ENCODE data around the gene EVX1.

EVX1 gene

DNA sequence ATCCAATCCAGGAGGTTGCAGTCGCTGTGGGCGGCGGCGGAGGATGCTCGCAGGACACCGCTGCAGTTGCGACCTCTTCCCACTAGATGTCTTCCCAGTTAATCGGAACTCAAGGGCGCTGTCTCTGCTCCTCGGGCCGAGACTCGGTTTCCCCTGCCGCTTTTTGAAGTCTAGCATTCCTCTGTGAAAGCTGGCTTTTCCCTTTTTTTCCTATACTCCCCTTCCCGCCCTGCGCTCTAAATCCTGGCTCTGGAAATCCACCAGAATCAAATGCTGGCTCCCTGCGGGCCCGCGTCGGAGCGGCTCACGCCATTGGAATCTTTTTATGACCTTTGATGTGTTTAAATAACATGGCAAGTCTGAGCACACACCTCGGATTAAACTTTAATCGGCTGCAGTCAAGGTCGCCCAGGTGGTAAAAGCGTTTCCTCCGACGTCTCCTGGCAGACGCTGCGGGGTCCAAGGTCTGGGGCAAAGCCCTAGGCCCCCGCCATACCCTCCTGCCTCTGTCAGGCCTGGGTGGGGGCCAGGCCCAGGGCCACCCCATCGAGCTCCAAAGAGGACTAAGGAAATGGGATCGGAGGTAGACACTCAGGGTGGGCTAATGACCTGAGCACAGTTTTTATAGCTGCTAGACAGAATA, 32.0 kb upstream of the EVX1 start:
- peaks cover 4% of the 10 kb centered on the region for H3K36me3 Mint-ChIP-seq (ENCODE audit: insufficient read depth)
- H3K4me3 Mint-ChIP-seq, result peak overlapping the region; percentile 43
- H3K4me1 Mint-ChIP-seq, result peaks cover 15% of the 10 kb centered on the region
- ATAC-seq (replicated peaks; ENCODE audit: extremely low read depth, poor library complexity, severe bottlenecking) (no peak), DNase-seq (ENCODE audit: low spot score in 2 of 2) (no peak)
- H3K9me3 Mint-ChIP-seq, result no peaks in the 10 kb centered on the region
- H3K27me3 Mint-ChIP-seq, result peaks cover 98% of the 10 kb centered on the region
- no peak overlapping the region for H3K27ac Mint-ChIP-seq (ENCODE audit: low read depth)

DNA sequence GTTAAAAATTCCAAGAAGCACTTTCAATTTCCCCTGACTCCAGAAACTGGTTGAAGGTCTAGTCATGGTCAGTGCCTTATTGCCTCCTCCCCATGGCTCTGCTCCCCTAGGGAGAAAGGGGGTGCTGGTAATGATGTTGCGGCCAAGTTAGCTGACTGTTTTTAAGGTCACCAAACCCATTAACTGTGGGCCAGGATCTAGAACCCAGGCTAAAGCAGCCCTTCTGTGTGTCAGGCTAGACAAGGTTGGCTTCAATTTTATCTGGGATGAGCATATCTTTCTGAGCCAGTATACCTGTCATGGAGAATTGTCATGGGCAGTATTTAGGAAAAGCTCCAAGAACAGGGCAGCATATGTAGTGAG, 31.5 kb upstream of the EVX1 start:
- Mint-ChIP-seq H3K27ac (ENCODE audit: low read depth) (no peak overlapping the region), H3K9me3 (no peaks in the 10 kb centered on the region), H3K27me3 (peaks cover 98% of the 10 kb centered on the region), H3K4me1 (peaks cover 10% of the 10 kb centered on the region), H3K4me3 (no peak overlapping the region), H3K36me3 (ENCODE audit: insufficient read depth) (peaks cover under 1% of the 10 kb centered on the region)
- ATAC-seq (replicated peaks; ENCODE audit: extremely low read depth, poor library complexity, severe bottlenecking) (no peak), DNase-seq (ENCODE audit: low spot score in 2 of 2) (no peak)

DNA sequence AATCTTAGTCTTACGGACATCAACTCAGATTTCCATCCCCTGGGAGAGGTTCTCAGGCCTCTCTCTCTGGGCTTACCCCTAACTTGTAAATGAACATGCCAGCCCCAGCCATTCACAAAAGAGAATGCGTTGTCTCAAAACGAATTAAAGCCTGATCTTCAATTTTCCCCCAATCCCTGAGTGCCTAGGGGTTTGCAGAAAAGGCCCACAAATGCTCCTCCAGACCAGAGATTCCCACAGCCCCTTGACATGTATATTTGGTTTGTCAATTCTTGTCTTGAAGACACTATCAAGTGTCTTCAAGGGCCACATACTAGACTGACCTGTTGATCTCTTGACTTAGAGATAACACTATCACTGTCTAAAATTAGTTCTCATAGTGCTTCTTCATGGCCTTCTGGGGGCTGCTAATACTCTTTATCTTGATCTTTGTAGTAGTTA, 30.8 kb upstream of the EVX1 start:
- Mint-ChIP-seq H3K4me1 (peaks cover 10% of the 10 kb centered on the region), H3K27ac (ENCODE audit: low read depth) (no peak overlapping the region), H3K4me3 (no peak overlapping the region), H3K36me3 (ENCODE audit: insufficient read depth) (no peaks in the 10 kb centered on the region), H3K9me3 (no peaks in the 10 kb centered on the region), H3K27me3 (peaks cover 98% of the 10 kb centered on the region)
- DNase-seq (ENCODE audit: low spot score in 2 of 2) (no peak), ATAC-seq (replicated peaks; ENCODE audit: extremely low read depth, poor library complexity, severe bottlenecking) (no peak)

DNA sequence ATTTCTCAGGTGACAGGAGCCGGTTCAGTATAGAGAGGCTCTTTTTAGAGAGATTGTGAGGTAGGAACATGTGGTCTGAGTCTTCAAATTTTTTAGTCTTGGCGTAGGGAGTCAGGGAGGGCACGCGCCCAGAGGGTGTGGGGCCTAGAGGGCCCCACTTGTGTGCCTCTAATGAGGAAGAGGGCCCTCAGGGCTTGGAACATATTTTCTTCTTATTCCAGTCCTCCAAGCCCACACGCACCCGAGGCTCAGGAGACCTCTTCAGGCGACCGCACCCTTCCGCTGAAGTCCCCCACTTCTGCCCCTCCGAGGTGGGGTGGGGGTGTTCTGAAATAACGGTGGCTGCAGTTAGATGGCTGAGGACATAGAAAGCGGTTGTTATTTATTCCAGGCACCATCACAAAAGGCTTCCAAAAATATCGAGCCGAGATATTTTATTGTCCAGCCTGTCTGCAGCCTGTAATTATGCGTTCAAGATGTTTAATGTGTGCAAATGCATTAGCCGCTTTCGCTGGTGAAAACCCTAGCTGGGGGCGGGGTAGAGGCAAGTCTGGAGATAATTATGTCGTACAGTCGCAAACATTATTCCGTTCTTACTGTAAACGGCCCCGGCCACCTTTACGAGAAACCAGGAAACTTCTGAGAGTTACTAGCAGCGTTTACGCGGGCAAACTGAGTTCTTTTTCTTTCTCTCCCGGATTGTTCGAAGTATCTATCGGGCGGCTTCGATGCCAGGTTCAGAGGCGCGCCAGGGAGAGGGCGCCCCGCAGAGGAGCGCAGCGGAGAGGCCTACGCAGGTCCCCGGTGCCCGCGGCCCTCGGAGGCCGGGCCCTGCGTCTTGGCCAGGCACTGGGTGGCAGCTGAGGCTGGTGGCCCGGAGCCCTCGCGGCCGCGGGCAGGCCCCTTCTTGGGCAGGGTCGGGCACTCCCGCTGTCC, 29.8 kb upstream of the EVX1 start:
- H3K36me3 Mint-ChIP-seq (ENCODE audit: insufficient read depth), result no peaks in the 10 kb centered on the region
- no peak overlapping the region for H3K4me3 Mint-ChIP-seq
- H3K9me3 Mint-ChIP-seq, result no peaks in the 10 kb centered on the region
- DNase-seq (ENCODE audit: low spot score in 2 of 2) (no peak), ATAC-seq (replicated peaks; ENCODE audit: extremely low read depth, poor library complexity, severe bottlenecking) (no peak)
- H3K27ac Mint-ChIP-seq (ENCODE audit: low read depth), result no peak overlapping the region
- peaks cover 98% of the 10 kb centered on the region for H3K27me3 Mint-ChIP-seq
- peaks cover 10% of the 10 kb centered on the region for H3K4me1 Mint-ChIP-seq

DNA sequence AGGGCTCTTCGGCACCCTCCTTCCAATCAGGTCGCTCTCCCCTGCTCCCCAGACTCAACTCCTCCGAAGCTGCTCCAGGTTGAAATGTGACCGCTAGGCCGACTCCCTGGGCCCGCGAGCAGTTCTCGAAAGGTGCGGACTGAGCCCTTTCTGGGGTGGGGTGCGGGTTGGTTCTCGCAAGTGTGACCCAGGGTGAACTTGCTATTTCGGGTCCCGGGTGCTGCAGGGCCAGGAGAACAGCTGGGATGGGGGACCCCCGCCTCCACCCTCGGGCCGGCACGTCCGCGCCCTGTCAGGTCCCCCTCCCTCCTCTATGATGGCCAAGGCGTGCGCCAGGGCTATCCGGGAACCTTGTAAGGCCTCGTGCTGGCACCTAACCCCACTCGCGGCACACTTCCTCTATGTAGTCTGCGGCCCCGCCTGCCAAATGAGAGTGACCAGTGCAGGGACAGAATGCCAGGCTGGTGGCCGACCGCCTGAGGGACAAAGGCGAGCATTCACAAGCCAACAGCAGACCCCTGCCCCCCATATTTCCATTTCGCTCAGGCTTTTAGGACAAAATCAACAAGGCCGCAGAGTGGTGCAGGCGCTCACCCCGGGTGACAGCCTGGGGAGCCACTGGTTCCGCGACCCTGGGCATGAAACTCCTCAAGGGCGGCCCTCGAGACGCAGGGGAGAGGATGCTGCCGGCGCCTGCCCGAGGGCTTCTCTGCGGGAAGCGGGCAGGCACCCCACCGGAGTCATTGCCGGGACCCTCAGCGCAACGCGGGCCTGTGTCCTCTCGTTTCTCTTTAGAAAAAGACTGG, 29.0 kb upstream of the EVX1 start:
- Mint-ChIP-seq H3K4me1 (peaks cover 10% of the 10 kb centered on the region), H3K27me3 (peaks cover 97% of the 10 kb centered on the region), H3K36me3 (ENCODE audit: insufficient read depth) (no peaks in the 10 kb centered on the region), H3K27ac (ENCODE audit: low read depth) (no peak overlapping the region), H3K4me3 (no peak overlapping the region), H3K9me3 (no peaks in the 10 kb centered on the region)
- ATAC-seq (replicated peaks; ENCODE audit: extremely low read depth, poor library complexity, severe bottlenecking) (no peak), DNase-seq (ENCODE audit: low spot score in 2 of 2) (no peak)

DNA sequence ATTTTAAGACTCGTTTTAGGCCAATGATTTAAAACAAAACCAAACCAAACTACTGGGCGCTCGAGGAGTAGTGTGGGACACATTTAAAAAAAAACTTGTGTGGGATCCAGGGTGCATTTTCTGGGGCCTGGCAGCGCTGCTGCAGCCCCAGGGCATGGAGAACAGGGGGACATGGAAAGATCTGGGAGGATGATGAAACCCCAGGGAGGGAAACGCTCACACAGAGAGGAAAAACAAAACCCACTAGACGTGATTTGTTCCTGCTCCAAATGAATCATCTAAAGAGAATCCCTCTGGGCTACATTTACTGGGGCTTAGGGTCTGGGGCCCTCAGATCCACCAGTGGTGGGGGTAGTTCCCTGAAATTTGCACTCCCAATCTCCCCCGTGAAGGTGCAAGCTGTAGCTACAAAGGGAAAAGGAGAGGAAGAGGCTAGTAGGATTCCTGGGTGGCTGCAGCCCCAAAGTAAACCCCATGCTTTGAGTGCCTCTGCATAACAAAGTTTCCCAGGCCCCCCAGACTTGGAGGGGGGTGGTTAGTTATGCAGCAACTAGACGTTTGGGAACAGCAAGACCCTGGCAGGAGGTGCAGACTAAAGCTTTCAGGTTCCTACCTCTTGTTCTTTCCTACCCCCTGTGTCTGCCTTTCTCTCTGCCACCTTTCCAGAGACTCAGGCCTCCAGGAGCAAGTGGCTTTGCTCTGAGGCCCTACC, 28.2 kb upstream of the EVX1 start:
- ATAC-seq (replicated peaks; ENCODE audit: extremely low read depth, poor library complexity, severe bottlenecking), result no peak
- Mint-ChIP-seq H3K4me1 (peaks cover 10% of the 10 kb centered on the region), H3K27me3 (peaks cover 97% of the 10 kb centered on the region), H3K4me3 (no peak overlapping the region), H3K36me3 (ENCODE audit: insufficient read depth) (no peaks in the 10 kb centered on the region), H3K27ac (ENCODE audit: low read depth) (no peak overlapping the region), H3K9me3 (no peaks in the 10 kb centered on the region)
- no peak for DNase-seq (ENCODE audit: low spot score in 2 of 2)

DNA sequence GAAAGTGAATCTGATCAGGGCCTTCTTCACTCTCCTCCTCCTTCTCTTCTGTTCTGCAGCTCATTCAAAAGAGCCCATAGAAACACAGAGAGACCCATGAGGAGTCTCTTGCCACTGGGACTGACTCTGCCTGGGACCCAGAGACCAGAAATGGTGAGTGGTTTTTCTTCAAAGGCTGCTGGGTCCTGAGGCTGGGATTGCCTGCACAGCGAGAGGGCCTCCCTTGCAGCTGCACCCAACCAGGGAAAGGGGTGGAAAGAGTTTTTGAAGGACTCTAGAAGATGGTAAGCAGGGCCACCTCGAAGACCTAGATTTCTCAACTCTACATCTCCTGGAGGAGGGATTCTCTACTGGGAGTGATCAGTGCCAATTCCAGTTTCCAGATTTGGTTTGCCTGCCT, 27.2 kb upstream of the EVX1 start:
- Mint-ChIP-seq H3K27ac (ENCODE audit: low read depth) (no peak overlapping the region), H3K4me3 (no peak overlapping the region), H3K27me3 (peaks cover 95% of the 10 kb centered on the region), H3K36me3 (ENCODE audit: insufficient read depth) (no peaks in the 10 kb centered on the region), H3K4me1 (peaks cover 4% of the 10 kb centered on the region), H3K9me3 (no peaks in the 10 kb centered on the region)
- ATAC-seq (replicated peaks; ENCODE audit: extremely low read depth, poor library complexity, severe bottlenecking) (no peak), DNase-seq (ENCODE audit: low spot score in 2 of 2) (no peak)

DNA sequence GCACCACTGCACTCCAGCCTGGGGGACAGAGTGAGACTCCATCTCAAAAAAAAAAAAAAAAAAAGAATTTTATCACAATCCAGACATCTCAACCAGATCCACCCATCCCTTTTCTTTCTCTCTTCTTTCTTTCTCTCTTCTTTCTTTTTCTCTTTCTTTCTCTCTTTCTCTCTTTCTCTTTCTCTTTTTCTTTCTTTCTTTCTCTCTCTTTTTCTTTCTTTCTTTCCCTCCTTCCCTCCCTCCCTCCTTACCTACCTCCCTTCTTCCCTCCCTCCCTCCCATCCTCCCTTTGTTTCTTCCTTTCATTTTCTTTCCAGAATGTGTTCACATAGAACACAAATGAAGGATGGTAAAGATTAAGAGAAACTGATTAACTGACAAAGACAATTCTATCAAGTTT, 24.7 kb upstream of the EVX1 start:
- no peaks in the 10 kb centered on the region for H3K4me1 Mint-ChIP-seq
- no peaks in the 10 kb centered on the region for H3K9me3 Mint-ChIP-seq
- no peaks in the 10 kb centered on the region for H3K36me3 Mint-ChIP-seq (ENCODE audit: insufficient read depth)
- peaks cover 93% of the 10 kb centered on the region for H3K27me3 Mint-ChIP-seq
- ATAC-seq (replicated peaks; ENCODE audit: extremely low read depth, poor library complexity, severe bottlenecking), result no peak
- H3K4me3 Mint-ChIP-seq, result no peak overlapping the region
- H3K27ac Mint-ChIP-seq (ENCODE audit: low read depth), result no peak overlapping the region
- DNase-seq (ENCODE audit: low spot score in 2 of 2), result no peak

DNA sequence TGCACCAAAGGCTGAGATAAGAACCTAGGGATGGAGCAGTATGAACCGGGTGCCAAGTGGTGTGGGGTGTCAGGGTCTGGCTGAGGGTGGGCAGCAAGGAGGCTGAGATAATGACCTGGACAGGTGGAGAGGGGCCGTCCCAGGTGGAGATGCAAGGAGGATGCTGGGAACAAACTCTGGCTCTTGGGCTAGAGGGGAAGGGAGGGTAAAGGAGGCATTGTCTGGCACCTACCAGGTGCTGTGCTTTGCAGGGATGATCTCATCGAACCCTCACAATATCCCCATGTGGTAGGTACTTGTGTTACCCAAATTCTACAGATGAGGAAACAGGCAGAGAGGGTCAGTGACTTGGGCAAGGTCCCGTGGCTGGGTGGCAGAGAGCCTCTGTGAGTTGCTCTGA, 22.8 kb upstream of the EVX1 start:
- Mint-ChIP-seq H3K27me3 (peaks cover 94% of the 10 kb centered on the region), H3K27ac (ENCODE audit: low read depth) (no peak overlapping the region), H3K9me3 (no peaks in the 10 kb centered on the region), H3K4me1 (no peaks in the 10 kb centered on the region), H3K4me3 (peak overlapping the region; percentile 33), H3K36me3 (ENCODE audit: insufficient read depth) (no peaks in the 10 kb centered on the region)
- no peak for ATAC-seq (replicated peaks; ENCODE audit: extremely low read depth, poor library complexity, severe bottlenecking)
- no peak for DNase-seq (ENCODE audit: low spot score in 2 of 2)

DNA sequence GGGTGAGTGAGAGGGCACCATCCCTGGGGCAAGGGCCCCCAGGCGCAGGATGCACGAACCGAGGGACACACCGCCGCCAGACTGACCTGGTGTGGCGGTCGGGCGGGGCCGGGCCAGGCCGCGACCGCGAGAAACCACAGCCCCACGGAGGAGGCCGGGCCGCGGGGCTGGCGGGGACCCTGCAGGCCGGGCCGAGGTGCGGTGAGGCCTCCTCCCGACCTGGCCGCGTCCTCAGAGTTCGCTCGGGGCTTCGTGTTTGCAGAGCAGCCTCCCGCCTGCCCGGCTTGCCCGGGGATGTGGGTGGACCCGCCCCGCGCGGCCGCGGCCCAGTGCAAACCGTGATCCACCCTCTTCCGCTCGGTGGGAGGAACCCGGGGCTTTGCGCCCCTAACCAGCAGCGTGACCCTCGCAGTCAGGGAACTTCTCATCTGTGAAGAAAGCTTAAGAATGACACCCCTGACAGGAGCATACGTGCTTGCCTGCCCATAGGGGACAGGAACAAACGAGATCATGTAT, 22.1 kb upstream of the EVX1 start:
- ATAC-seq (replicated peaks; ENCODE audit: extremely low read depth, poor library complexity, severe bottlenecking), result no peak
- Mint-ChIP-seq H3K27ac (ENCODE audit: low read depth) (no peak overlapping the region), H3K36me3 (ENCODE audit: insufficient read depth) (no peaks in the 10 kb centered on the region), H3K9me3 (no peaks in the 10 kb centered on the region), H3K27me3 (peaks cover 94% of the 10 kb centered on the region), H3K4me1 (no peaks in the 10 kb centered on the region), H3K4me3 (no peak overlapping the region)
- no peak for DNase-seq (ENCODE audit: low spot score in 2 of 2)

DNA sequence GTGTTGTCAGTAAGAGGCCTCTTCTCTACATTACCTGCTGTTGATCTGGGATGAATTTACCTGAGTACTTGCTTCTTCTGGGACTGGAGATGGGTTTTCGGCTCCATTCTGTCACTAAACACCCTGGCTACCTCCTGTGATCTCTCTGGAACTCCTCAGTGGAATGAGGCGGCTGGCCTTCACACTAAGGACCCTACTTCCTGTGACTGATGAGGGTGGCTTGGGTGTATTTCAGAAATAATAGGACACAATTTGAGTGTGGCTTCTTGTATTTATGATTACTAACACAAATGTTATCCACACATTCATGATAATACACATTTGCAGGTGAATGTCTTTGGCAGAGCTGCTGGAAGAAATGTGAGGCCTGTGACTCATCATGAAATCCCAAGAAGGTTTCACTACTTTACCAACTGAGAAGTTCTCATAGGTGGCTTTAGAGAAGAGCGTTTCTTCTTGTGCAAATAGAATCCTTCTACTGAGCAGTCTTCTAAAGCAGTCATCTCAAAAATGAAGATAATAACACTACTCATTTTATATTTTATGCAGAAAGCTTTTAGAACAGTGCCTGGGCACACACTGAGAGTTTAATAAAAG, 21.3 kb upstream of the EVX1 start:
- Mint-ChIP-seq H3K4me1 (no peaks in the 10 kb centered on the region), H3K27me3 (peaks cover 88% of the 10 kb centered on the region)
- ATAC-seq (replicated peaks; ENCODE audit: extremely low read depth, poor library complexity, severe bottlenecking), result no peak

More for the DNA sequence above, 21.3 kb upstream of the EVX1 start:
- Mint-ChIP-seq H3K4me3 (no peak overlapping the region), H3K36me3 (ENCODE audit: insufficient read depth) (no peaks in the 10 kb centered on the region), H3K9me3 (no peaks in the 10 kb centered on the region), H3K27ac (ENCODE audit: low read depth) (no peak overlapping the region)
- DNase-seq (ENCODE audit: low spot score in 2 of 2), result no peak
